ENCODE results near the gene IL17D. TPM values are rescaled to one million over a fixed set of nuclear protein-coding genes. Genes with fewer than 3 reads are reported as not detected.

IL17D gene
- total RNA-seq, 1 experiment from 2014 or later: 0.59 TPM

- no peak for TF ChIP-seq PRDM15 (CRISPR knock-in tag; IDR thresholded peaks at IDR 0.05)
- no peak for TF ChIP-seq ZNF121 (CRISPR knock-in tag; IDR thresholded peaks at IDR 0.05)
- TF ChIP-seq ETV6 (CRISPR knock-in tag; IDR thresholded peaks at IDR 0.05): no peak
- TF ChIP-seq ZNF281 (CRISPR knock-in tag; IDR thresholded peaks at IDR 0.05): no peak
- TF ChIP-seq CDX4 (CRISPR knock-in tag; IDR thresholded peaks at IDR 0.05; ENCODE audit: borderline replicate concordance): no peak
Measured at GRCh38 chr13:20654156-20654555, 49.3 kb upstream of the IL17D start (continued).

- no peaks in the 10 kb centered on the region for H3K36me3 Mint-ChIP-seq
- no peak for ATAC-seq
Measured at GRCh38 chr13:20658451-20659040, 45.0 kb upstream of the IL17D start.

GRCh38 chr13:20664351-20664750, 39.1 kb upstream of the IL17D start:
- H3K4me1 Mint-ChIP-seq: no peaks in the 10 kb centered on the region
- H3K27me3 Mint-ChIP-seq (ENCODE audit: low read depth): no peaks in the 10 kb centered on the region
- DNase-seq (ENCODE audit: low spot score) (no peak), ATAC-seq (no peak)
- no peak overlapping the region for H3K4me3 Mint-ChIP-seq
- ChIA-PET POLR2A (no interaction called here), CTCF (no interaction called here)
- H3K9me3 Mint-ChIP-seq: 0 out of 2 replicates have a peak, but pooled peaks cover 3% of the 10 kb centered on the region
- peaks cover 3% of the 10 kb centered on the region; the same call in 1 of the 2 replicates for H3K36me3 Mint-ChIP-seq
- H3K27ac Mint-ChIP-seq: no peak overlapping the region
- no peak for TF ChIP-seq SMAD4 (CRISPR knock-in tag; IDR thresholded peaks at IDR 0.05)
- no peak for TF ChIP-seq NR2C2 (CRISPR knock-in tag; IDR thresholded peaks at IDR 0.05)
- no peak for TF ChIP-seq FOXP1 (CRISPR knock-in tag; IDR thresholded peaks at IDR 0.05; ENCODE audit: borderline replicate concordance)
- no peak for TF ChIP-seq ZNF219 (CRISPR knock-in tag; IDR thresholded peaks at IDR 0.05; ENCODE audit: borderline replicate concordance)
- no peak for TF ChIP-seq ZMAT4 (CRISPR knock-in tag; IDR thresholded peaks at IDR 0.05)
- TF ChIP-seq NFYB (CRISPR knock-in tag; conservative IDR thresholded peaks at IDR 0.05; ENCODE audit: low read depth): no peak
- TF ChIP-seq CREM (CRISPR knock-in tag; IDR thresholded peaks at IDR 0.05): no peak
- TF ChIP-seq ZNF671 (CRISPR knock-in tag; IDR thresholded peaks at IDR 0.05): no peak
- no peak for TF ChIP-seq ZNF425 (CRISPR knock-in tag; conservative IDR thresholded peaks at IDR 0.05)
- TF ChIP-seq ZNF416 (CRISPR knock-in tag; IDR thresholded peaks at IDR 0.05): no peak
- no peak for TF ChIP-seq PRRX2 (CRISPR knock-in tag; IDR thresholded peaks at IDR 0.05)
- no peak for TF ChIP-seq ZNF512 (CRISPR knock-in tag; IDR thresholded peaks at IDR 0.05; ENCODE audit: borderline replicate concordance)

More at GRCh38 chr13:20658451-20659040, 45.0 kb upstream of the IL17D start:
- TF ChIP-seq ELF4 (CRISPR knock-in tag; IDR thresholded peaks at IDR 0.05; ENCODE audit: low read depth): no peak
- TF ChIP-seq ZNF263 (CRISPR knock-in tag; IDR thresholded peaks at IDR 0.05; ENCODE audit: low read depth): no peak
- ChIA-PET POLR2A (no interaction called here), CTCF (no interaction called here)
- Mint-ChIP-seq H3K27me3 (ENCODE audit: low read depth) (no peaks in the 10 kb centered on the region), H3K4me1 (no peaks in the 10 kb centered on the region), H3K9me3 (no peaks in the 10 kb centered on the region), H3K27ac (no peak overlapping the region), H3K4me3 (no peak overlapping the region)
- no peak for DNase-seq (ENCODE audit: low spot score)
